ENCODE results near the gene SCN1A. TPM values are rescaled to one million over a fixed set of nuclear protein-coding genes. Genes with fewer than 3 reads are reported as not detected.

The SCN1A gene
- total and polyA plus RNA-seq, 2 of the 13 experiments (the other 11 are each of a cell fraction or from before 2014, with no cell fraction given) = 19.9 to 39.4 TPM

DNA sequence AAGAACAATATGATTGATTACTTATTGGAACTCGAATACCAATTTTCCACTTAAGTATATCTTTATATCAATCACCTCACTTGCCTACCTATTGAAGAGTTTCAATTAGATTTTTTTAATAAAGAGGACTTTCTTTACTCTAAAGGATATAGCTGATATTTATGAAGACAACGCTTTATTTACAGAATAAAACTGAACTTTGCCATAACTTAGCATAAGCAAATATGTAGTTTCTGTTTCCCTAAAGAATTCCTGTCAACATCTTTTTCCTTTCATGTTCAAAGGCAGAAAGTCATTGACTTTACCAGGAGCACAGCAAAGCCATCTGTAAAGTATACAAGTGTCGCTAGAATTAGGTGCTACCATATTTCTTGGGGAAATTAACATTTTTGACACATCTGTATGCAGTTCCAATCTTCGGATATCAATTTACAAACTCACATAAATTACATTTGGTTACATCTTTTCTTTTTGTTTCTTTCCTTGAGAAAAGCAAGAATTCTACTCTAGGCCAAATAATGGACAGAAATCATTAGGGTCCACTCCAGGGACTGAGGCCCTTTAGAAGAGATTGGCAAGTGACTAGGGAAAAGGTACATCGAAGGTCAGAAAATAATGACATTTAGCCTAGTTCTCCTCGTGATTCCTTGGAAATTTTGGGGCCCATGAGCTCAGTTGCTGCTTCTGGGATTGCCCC, 7.5 kb upstream of the SCN1A start (continued):
- TF ChIP-seq, protein P1, sequence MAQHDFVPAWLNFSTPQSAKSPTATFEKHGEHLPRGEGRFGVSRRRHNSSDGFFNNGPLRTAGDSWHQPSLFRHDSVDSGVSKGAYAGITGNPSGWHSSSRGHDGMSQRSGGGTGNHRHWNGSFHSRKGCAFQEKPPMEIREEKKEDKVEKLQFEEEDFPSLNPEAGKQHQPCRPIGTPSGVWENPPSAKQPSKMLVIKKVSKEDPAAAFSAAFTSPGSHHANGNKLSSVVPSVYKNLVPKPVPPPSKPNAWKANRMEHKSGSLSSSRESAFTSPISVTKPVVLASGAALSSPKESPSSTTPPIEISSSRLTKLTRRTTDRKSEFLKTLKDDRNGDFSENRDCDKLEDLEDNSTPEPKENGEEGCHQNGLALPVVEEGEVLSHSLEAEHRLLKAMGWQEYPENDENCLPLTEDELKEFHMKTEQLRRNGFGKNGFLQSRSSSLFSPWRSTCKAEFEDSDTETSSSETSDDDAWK (CRISPR knock-in tag; IDR thresholded peaks at IDR 0.05) = no peak
- TF ChIP-seq SP4 (CRISPR knock-in tag; IDR thresholded peaks at IDR 0.05) (no peak), SOX6 (IDR thresholded peaks at IDR 0.05) (no peak), SOX6 (CRISPR knock-in tag; IDR thresholded peaks at IDR 0.05) (no peak; the same call in 1 of the 2 replicates), ZNF766 (CRISPR knock-in tag; IDR thresholded peaks at IDR 0.05; ENCODE audit: borderline replicate concordance) (no peak), RBAK (CRISPR knock-in tag; IDR thresholded peaks at IDR 0.05) (no peak), ZNF747 (CRISPR knock-in tag; IDR thresholded peaks at IDR 0.05; ENCODE audit: borderline replicate concordance) (0 out of 2 replicates have a peak, but pooled peaks have one; percentile 16), ZNF180 (CRISPR knock-in tag; IDR thresholded peaks at IDR 0.05; ENCODE audit: borderline replicate concordance, low read depth) (no peak), ZSCAN9 (CRISPR knock-in tag; IDR thresholded peaks at IDR 0.05; ENCODE audit: borderline replicate concordance) (no peak; the same call in none of the 2 replicates), CBX5 (CRISPR knock-in tag; IDR thresholded peaks at IDR 0.05; ENCODE audit: borderline replicate concordance) (no peak), AKAP8 (CRISPR knock-in tag; IDR thresholded peaks at IDR 0.05) (no peak), PHF5A (CRISPR knock-in tag; IDR thresholded peaks at IDR 0.05; ENCODE audit: low read depth, unreplicated experiment) (peak; percentile 35), NCOR1 (IDR thresholded peaks at IDR 0.05; ENCODE audit: borderline replicate concordance, low read length) (peak; percentile 29; the same call in 1 of the 2 replicates), TAF15 (IDR thresholded peaks at IDR 0.05; ENCODE audit: low read depth, low read length, poor library complexity, severe bottlenecking) (no peak), RORA (CRISPR knock-in tag; IDR thresholded peaks at IDR 0.05) (no peak), XRCC5 (optimal IDR thresholded peaks at IDR 0.05; ENCODE audit: low read length) (no peak), TEAD3 (CRISPR knock-in tag; optimal IDR thresholded peaks at IDR 0.05; ENCODE audit: borderline replicate concordance) (peak; percentile 86), ZNF430 (CRISPR knock-in tag; IDR thresholded peaks at IDR 0.05) (no peak), ZNF17 (CRISPR knock-in tag; IDR thresholded peaks at IDR 0.05) (no peak), KLF15 (CRISPR knock-in tag; IDR thresholded peaks at IDR 0.05; ENCODE audit: borderline replicate concordance) (no peak), NFKBIZ (CRISPR knock-in tag; IDR thresholded peaks at IDR 0.05) (peak; percentile 54; the same call in 1 of the 2 replicates), ZNF788 (CRISPR knock-in tag; IDR thresholded peaks at IDR 0.05; ENCODE audit: borderline replicate concordance) (no peak), MEIS1 (CRISPR knock-in tag; IDR thresholded peaks at IDR 0.05; ENCODE audit: borderline replicate concordance) (no peak), POLR2AphosphoS2 (IDR thresholded peaks at IDR 0.05; ENCODE audit: low read depth, low read length) (no peak)
- TF ChIP-seq, protein P2, sequence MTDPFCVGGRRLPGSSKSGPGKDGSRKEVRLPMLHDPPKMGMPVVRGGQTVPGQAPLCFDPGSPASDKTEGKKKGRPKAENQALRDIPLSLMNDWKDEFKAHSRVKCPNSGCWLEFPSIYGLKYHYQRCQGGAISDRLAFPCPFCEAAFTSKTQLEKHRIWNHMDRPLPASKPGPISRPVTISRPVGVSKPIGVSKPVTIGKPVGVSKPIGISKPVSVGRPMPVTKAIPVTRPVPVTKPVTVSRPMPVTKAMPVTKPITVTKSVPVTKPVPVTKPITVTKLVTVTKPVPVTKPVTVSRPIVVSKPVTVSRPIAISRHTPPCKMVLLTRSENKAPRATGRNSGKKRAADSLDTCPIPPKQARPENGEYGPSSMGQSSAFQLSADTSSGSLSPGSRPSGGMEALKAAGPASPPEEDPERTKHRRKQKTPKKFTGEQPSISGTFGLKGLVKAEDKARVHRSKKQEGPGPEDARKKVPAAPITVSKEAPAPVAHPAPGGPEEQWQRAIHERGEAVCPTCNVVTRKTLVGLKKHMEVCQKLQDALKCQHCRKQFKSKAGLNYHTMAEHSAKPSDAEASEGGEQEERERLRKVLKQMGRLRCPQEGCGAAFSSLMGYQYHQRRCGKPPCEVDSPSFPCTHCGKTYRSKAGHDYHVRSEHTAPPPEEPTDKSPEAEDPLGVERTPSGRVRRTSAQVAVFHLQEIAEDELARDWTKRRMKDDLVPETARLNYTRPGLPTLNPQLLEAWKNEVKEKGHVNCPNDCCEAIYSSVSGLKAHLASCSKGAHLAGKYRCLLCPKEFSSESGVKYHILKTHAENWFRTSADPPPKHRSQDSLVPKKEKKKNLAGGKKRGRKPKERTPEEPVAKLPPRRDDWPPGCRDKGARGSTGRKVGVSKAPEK (CRISPR knock-in tag; IDR thresholded peaks at IDR 0.05; ENCODE audit: borderline replicate concordance) = no peak
- TF ChIP-seq, protein P3, sequence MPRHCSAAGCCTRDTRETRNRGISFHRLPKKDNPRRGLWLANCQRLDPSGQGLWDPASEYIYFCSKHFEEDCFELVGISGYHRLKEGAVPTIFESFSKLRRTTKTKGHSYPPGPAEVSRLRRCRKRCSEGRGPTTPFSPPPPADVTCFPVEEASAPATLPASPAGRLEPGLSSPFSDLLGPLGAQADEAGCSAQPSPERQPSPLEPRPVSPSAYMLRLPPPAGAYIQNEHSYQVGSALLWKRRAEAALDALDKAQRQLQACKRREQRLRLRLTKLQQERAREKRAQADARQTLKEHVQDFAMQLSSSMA (CRISPR knock-in tag; IDR thresholded peaks at IDR 0.05) = no peak
